PC-9 (cell line): ENCODE data around the gene TDRD9.

ENCODE experiments used
- CTCF ChIP-seq: fragments of 200-600 bp; sonication (generic); conservative IDR thresholded peaks from 2 replicates; pipeline ENCODE4 v1.6.1; 2017; ENCODE audit warnings: mixed run types, antibody characterized with exemption, mild to moderate bottlenecking, moderate library complexity
- EZH2 ChIP-seq: fragments of 200-600 bp; sonication (generic); IDR thresholded peaks from 2 replicates; pipeline ENCODE4 v1.8.0; 2017; ENCODE audit warnings: antibody characterized with exemption, low read depth

- no peak for TF ChIP-seq CTCF
- TF ChIP-seq EZH2, result no peak
Observed at GRCh38 chr14:103932791-103933490, 4.7 kb downstream of the TDRD9 start.
